GM18502 (cell line): ENCODE results near the gene WFDC10B.
"Not testable (repeated sequence)": the region's sequence is repeated elsewhere in the genome, so short reads cannot be mapped to it uniquely, and the experiment has no call there.

ENCODE experiments used
- ATAC-seq: cut with Tn5 transposase; IDR thresholded peaks from one replicate; pipeline ENCODE4 v1.9.1; 2021; ENCODE audit warnings: mild to moderate bottlenecking; ENCODE audit not compliant: unreplicated experiment, poor library complexity

The WFDC10B gene

DNA sequence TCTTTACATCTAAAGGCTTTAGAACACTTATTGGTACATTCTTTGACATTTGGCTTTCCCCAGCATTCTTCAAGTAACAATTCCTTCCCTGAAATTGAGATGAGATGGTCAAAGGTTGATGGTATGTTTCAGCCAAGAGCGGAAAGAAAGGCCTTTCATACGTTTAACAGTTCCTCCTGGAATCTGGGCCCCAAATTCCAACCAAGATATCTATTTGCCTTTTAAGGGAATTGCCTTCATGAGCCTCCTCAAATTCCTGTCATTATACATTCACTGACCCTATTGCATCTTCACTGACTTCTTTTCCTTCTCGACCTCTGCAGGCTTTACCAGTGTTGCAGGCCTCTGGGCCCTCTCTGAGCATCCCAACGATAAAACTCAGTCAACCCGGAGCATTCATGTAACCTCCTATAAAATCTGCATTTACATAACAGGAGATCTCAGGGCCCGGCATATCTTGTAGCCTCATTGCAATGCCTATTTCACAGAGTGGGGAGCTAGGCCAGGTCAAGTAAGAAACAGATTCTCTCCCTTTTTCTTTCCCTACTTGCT, 55.4 kb downstream of the WFDC10B start:
- ATAC-seq: no peak

DNA sequence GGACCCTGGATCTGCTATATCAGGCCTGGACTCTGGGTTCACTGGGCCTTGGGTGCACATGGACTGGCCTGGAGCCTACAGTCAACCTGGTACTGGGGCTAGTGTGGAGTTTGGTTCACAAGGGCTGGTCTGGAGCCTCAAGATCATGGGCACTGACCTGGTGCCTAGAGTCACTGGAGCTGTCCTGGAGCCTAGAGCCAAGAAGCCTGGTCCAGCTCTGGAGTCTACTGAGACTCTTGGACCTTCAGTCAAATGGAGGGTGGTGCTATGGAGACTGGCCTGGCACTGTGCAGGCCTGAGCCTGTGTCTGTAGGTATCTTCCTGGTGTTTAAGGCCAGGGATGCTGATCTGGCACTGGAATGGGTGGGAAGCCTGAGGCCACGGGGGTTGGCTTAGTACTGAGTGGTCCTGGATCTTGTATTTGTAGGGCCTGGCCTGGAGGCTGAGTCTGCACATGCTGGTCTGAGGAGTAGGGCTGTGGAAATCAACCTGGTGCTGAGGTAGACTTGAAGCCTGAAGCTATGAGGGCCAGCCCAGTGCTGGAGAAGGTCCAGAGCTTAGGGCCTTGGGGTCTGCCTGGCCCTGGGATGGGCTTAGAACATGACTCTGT, 57.3 kb downstream of the WFDC10B start:
- ATAC-seq: no peak

DNA sequence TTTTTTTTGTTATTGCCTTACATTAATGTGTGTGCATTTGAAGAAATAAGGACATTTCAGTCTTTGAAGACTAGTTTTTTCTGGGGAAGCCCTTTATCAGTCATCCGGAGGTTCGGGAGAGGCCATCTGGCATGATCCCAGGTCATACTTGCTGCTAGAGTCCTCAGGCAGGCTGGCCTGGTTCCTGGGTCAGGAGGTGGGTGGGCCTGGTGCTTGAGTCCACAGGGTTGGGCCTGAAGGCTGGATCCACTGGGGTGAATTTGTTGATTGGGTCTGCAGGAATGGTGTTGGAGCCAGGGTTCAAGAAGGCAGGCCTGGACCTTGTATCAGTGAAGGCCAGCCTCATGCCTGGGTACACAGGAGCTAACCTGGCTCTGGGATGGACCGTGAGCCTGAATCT, 57.9 kb downstream of the WFDC10B start:
- no peak for ATAC-seq

DNA sequence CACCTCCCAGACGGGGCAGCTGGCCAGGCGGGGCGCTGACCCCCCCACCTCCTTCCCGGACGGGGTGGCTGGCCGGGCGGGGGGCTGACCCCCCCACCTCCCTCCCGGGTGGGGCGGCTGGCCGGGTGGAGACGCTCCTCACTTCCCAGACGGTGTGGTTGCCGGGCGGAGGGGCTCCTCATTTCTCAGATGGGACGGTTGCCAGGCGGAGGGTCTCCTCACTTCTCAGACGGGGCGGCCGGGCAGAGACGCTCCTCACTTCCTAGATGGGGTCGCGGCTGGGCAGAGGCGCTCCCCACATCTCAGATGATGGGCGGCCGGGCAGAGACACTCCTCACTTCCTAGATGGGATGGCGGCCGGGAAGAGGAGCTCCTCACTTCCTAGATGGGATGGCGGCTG, 59.0 kb downstream of the WFDC10B start:
- ATAC-seq: not testable (repeated sequence)

- not testable (repeated sequence) for ATAC-seq
These were observed 63.7 kb downstream of the WFDC10B start for GRCh38 chr20:45641076-45641475.

GRCh38 chr20:45639687-45640086, 65.1 kb downstream of the WFDC10B start:
- no peak for ATAC-seq

DNA sequence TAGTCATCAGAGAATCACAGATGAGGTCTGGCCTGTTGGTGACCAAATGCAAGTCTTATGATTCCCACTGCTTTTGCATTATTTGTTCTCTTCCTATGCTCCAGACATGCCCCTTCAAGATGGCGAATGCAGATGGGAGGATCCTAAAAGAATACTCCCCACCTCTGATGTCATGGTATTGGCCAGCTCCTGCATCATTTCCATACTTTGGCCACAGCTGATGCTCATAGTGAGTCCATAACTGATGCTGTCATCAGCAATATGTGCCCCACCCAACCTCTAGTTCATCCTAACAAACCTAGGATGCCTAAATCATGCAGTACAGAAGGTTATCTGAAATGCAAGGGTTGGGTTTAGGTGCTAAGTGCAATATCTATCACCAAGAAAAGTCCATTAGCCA, 68.3 kb downstream of the WFDC10B start:
- no peak for ATAC-seq
